ENCODE measurements around the gene ZFHX2. TPM values are rescaled to one million over a fixed set of nuclear protein-coding genes. Genes with fewer than 3 reads are reported as not detected.
"Not testable (repeated sequence)": the region's sequence is repeated elsewhere in the genome, so short reads cannot be mapped to it uniquely, and the experiment has no call there.

Gene ZFHX2
- total and polyA plus RNA-seq, 3 donors from 2014 or later, result 9.2 to 34.3 (median 21.2) TPM

DNA sequence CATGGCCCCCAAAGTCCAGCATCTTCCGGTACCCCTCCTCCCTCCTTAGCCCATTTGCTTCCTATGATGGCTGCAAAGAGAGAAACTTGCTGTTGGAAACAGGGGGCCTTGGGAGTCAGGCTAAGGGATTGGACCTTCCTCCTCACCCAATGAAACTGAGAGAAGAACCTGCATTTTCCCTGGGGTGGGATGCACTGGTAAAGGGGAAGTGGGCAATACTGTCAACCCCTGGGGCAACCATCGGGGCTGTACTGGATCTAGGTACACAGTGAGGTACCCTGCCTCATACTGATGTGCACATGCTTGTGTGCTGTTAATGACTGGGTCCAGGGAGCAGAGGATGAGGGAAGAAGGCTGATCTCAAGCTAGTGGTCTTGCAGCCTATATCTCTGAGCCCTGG is 38.0 kb upstream of the ZFHX2 start:
- Histone ChIP-seq H3K4me1 (peaks cover 6% of the 10 kb centered on the region), H3K27me3 (no peaks in the 10 kb centered on the region), H3K9me3 (no peaks in the 10 kb centered on the region), H3K36me3 (ENCODE audit: low read depth, missing control alignments) (no peaks in the 10 kb centered on the region), H3K27ac (peak overlapping the region in 1 of 2 donors; percentile 4), H3K4me3 (no peak overlapping the region)
- intact Hi-C loops (cut with DNase I; ENCODE audit: low total_unique reads), result no loop called here
- 85 to 98% methylated on average over 2 of the region's 2 CpGs for WGBS, 2 donors
- DNase-seq, result no peak
- TF ChIP-seq POLR2A (IDR thresholded peaks at IDR 0.05), result no peak
- TF ChIP-seq, protein P1, sequence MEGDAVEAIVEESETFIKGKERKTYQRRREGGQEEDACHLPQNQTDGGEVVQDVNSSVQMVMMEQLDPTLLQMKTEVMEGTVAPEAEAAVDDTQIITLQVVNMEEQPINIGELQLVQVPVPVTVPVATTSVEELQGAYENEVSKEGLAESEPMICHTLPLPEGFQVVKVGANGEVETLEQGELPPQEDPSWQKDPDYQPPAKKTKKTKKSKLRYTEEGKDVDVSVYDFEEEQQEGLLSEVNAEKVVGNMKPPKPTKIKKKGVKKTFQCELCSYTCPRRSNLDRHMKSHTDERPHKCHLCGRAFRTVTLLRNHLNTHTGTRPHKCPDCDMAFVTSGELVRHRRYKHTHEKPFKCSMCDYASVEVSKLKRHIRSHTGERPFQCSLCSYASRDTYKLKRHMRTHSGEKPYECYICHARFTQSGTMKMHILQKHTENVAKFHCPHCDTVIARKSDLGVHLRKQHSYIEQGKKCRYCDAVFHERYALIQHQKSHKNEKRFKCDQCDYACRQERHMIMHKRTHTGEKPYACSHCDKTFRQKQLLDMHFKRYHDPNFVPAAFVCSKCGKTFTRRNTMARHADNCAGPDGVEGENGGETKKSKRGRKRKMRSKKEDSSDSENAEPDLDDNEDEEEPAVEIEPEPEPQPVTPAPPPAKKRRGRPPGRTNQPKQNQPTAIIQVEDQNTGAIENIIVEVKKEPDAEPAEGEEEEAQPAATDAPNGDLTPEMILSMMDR (IDR thresholded peaks at IDR 0.05), result no peak

- Histone ChIP-seq H3K27me3 (no peaks in the 10 kb centered on the region), H3K27ac (peak overlapping the region in 1 of 2 donors; percentile 4), H3K9me3 (no peaks in the 10 kb centered on the region), H3K4me3 (no peak overlapping the region), H3K4me1 (peaks cover 6% of the 10 kb centered on the region), H3K36me3 (ENCODE audit: low read depth, missing control alignments) (no peaks in the 10 kb centered on the region)
- no peak for TF ChIP-seq POLR2A (IDR thresholded peaks at IDR 0.05)
- TF ChIP-seq, protein P1 (IDR thresholded peaks at IDR 0.05), result peak; percentile 67 to 73 (median 72)
- DNase-seq, result peak; percentile 95
- intact Hi-C loops (cut with DNase I; ENCODE audit: low total_unique reads), result no loop called here
- WGBS, 2 donors, result 22 to 28% methylated on average over 4 to 5 of the region's 5 CpGs
Measured at GRCh38 chr14:23588884-23589598, 37.5 kb upstream of the ZFHX2 start.

DNA sequence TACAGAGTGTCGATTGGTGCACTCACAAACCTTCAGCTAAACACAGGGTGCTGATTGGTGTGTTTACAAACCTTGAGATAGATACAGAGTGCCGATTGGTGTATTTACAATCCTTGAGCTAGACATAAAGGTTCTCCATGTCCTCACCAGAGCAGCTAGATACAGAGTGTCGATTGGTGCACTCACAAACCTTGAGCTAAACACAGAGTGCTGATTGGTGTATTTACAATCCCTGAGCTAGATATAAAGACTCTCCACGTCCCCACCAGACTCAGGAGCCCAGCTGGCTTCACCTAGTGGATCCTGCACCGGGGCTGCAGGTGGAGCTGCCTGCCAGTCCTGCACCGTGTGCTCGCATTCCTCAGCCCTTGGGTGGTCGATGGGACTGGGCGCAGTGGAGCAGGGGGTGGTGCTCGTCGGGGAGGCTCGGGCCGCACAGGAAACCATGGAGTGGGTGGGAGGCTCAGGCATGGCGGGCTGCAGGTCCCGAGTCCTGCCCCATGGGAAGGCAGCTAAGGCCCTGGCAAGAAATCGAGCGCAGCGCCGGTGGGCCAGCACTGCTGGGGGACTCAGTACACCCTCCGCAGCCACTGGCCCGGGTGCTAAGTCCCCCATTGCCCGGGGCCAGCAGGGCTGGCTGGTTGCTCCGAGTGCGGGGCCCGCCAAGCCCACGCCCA is 33.1 kb upstream of the ZFHX2 start:
- H3K4me1 ChIP-seq; H3K36me3 ChIP-seq (ENCODE audit: low read depth, missing control alignments); H3K4me3 ChIP-seq; H3K9me3 ChIP-seq; H3K27me3 ChIP-seq; H3K27ac ChIP-seq; intact Hi-C loops (cut with DNase I; ENCODE audit: low total_unique reads); DNase-seq: not testable (repeated sequence)
- WGBS, 2 donors, result 72 to 77% methylated on average over 20 to 22 of the region's 26 CpGs

DNA sequence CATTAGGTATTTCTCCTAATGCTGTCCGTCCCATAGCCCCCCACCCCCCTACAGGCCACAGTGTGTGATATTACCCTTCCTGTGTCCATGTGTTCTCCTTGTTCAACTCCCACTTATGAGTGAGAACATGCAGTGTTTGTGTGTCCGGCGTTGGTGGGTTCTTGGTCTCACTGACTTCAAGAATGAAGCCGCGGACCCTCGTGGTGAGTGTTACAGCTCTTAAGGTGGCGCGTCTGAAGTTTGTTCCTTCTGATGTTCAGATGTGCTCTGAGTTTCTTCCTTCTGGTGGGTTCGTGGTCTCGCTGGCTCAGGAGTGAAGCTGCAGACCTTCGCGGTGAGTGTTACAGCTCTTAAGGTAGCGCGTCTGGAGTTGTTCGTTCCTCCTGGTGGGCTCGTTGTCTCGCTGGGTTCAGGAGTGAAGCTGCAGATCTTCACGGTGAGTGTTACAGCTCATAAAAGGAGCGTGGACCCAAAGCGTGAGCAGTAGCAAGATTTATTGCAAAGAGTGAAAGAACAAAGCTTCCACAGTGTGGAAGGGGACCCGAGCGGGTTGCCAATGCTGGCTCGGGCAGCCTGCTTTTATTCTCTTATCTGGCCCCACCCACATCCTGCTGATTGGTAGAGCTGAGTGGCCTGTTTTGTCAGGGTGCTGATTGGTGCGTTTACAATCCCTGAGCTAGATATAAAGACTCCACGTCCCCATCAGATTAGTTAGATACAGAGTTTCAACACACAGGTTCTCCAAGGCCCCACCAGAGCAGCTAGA is 32.4 kb upstream of the ZFHX2 start:
- H3K9me3 ChIP-seq; intact Hi-C loops (cut with DNase I; ENCODE audit: low total_unique reads); H3K27ac ChIP-seq; H3K36me3 ChIP-seq (ENCODE audit: low read depth, missing control alignments); H3K27me3 ChIP-seq; H3K4me3 ChIP-seq; H3K4me1 ChIP-seq: not testable (repeated sequence)
- 79 to 80% methylated on average over 21 to 25 of the region's 25 CpGs for WGBS, 2 donors
- peak; percentile 28 for DNase-seq

DNA sequence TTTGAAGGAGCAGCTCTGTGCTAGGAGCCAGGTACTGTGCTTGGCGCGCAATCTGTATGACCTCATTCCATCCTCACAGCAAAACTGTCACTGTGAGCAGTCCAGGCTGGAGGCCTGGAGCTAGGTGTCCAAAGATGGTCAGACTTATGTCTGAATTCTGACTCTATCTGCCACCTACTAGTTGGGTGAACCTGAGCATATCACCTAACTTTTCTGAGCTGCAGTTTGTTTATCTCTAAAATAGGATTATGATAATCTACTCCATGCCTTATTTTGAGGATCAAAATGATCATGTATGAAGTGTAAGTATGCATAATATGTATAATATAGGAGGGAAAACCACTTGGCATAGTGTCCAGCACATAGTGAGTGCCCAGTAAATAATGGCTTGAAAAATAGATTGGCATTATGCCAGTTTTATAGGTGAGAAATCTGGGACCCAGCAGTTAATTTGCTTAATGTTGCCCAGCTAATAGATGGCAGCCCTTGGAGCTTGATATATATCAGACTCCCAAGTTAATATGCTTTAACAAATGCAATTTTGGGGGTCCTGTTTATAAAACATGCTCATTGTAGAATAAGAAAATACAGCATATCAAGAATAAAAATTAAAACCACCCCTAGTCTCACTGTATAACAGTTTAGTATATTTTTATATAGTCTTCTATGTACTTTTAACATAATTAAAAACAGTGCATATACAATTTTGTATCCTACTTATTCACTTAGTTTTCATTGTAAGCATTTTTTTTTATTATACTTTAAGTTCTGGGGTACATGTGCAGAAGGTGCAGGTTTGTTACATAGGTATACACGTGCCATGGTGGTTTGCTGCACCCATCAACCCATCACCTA is 31.6 kb upstream of the ZFHX2 start:
- intact Hi-C loops (cut with DNase I; ENCODE audit: low total_unique reads), result no loop called here
- no peak overlapping the region for H3K27ac ChIP-seq
- H3K4me3 ChIP-seq, result no peak overlapping the region
- TF ChIP-seq, protein P1 (IDR thresholded peaks at IDR 0.05), result no peak
- TF ChIP-seq POLR2A (IDR thresholded peaks at IDR 0.05), result no peak
- H3K27me3 ChIP-seq, result no peaks in the 10 kb centered on the region
- no peaks in the 10 kb centered on the region for H3K4me1 ChIP-seq
- 86 to 88% methylated on average over 3 of the region's 3 CpGs for WGBS, 2 donors
- no peak for DNase-seq
- no peaks in the 10 kb centered on the region for H3K9me3 ChIP-seq
- H3K36me3 ChIP-seq (ENCODE audit: low read depth, missing control alignments), result no peaks in the 10 kb centered on the region

All from testis (tissue), 3 donors.